Right kidney (tissue), 1 donor: ENCODE measurements around the gene UHRF1.

Experiments used
- DNase-seq: peaks from one replicate; pipeline ENCODE4 v3.0.0-alpha.2; 2016

The UHRF1 gene

GRCh38 chr19:4988770-4989251, 79.5 kb downstream of the UHRF1 start:
- DNase-seq = no peak

- DNase-seq = no peak
Measured at GRCh38 chr19:4990306-4990705, 81.0 kb downstream of the UHRF1 start.

- no peak for DNase-seq
Measured at GRCh38 chr19:4991538-4991937, 82.2 kb downstream of the UHRF1 start.

- DNase-seq = no peak
Measured at GRCh38 chr19:4991996-4992698, 82.8 kb downstream of the UHRF1 start.

GRCh38 chr19:4993683-4994082, 84.4 kb downstream of the UHRF1 start:
- DNase-seq = no peak

GRCh38 chr19:4996701-4997100, 87.4 kb downstream of the UHRF1 start:
- no peak for DNase-seq

GRCh38 chr19:4997297-4997696, 88.0 kb downstream of the UHRF1 start:
- DNase-seq = no peak

- no peak for DNase-seq
Measured at GRCh38 chr19:5000120-5000611, 90.9 kb downstream of the UHRF1 start.

- no peak for DNase-seq
Measured at GRCh38 chr19:5001615-5002014, 92.3 kb downstream of the UHRF1 start.

GRCh38 chr19:5002143-5002542, 92.8 kb downstream of the UHRF1 start:
- DNase-seq = no peak

- DNase-seq = no peak
Measured at GRCh38 chr19:5003781-5004180, 94.5 kb downstream of the UHRF1 start.

- no peak for DNase-seq
Measured at GRCh38 chr19:5005096-5005495, 95.8 kb downstream of the UHRF1 start.

- no peak for DNase-seq
Measured at GRCh38 chr19:5006201-5006600, 96.9 kb downstream of the UHRF1 start.

GRCh38 chr19:5006821-5007220, 97.5 kb downstream of the UHRF1 start:
- no peak for DNase-seq
